Endothelial cell of umbilical vein (primary cell): ENCODE measurements around the gene SPACA1. TPM values are rescaled to one million over a fixed set of nuclear protein-coding genes. Genes with fewer than 3 reads are reported as not detected.

Source experiments
- BruUV-seq: library from RNA; stranded (reverse); fragments of 400-500 nt; replicated peaks from 2 replicates; lab custom pipeline; 2021; lab: Mats Ljungman, UMichigan
- CTCF ChIA-PET: fragments of 300-600, 350-600 bp; sonication (Branson Sonifier 250); formaldehyde crosslinking; loops from one replicate; lab custom pipeline; 2021; ENCODE audit warnings: antibody characterized with exemption, inconsistent platforms; lab: Charles Lee
- POLR2A ChIA-PET: fragments of 300-600, 350-600 bp; sonication (Branson Sonifier 250); formaldehyde crosslinking; loops from one replicate; lab custom pipeline; 2021; ENCODE audit warnings: antibody characterized with exemption, inconsistent platforms; lab: Charles Lee
- DNase-seq: peaks from one replicate; pipeline ENCODE4 v3.0.0-alpha.2; 2011; ENCODE audit warnings: low read depth, low spot score
- FAIRE-seq: peaks from 2 replicates; lab custom pipeline; 2011; peaks lifted over from hg19 to GRCh38; lab: Jason Lieb, UNC
- H2AFZ ChIP-seq: 2 replicates; pipeline ENCODE4 v1.6.0; 2012; ENCODE audit warnings: low read depth, low read length, control low read depth, inconsistent platforms
- H3K27ac ChIP-seq: 2 replicates; pipeline ENCODE4 v1.5.1; 2011; ENCODE audit warnings: low read depth, mild to moderate bottlenecking, control low read depth, low read length, moderate library complexity; ENCODE audit not compliant: insufficient read depth
- H3K27me3 ChIP-seq, 2 experiments: 2 replicates each; pipeline versions ENCODE4 v1.6.0 to v1.6.1; 2011; ENCODE audit warnings: low read length in 2 of 2, mixed read lengths in 1 of 2; ENCODE audit not compliant: control insufficient read depth in 2 of 2, insufficient read depth in 2 of 2
- H3K36me3 ChIP-seq, 2 experiments: 2 replicates in 1 of 2; 3 replicates in 1 of 2; pipeline ENCODE4 v1.5.1; 2011; ENCODE audit warnings: low read length in 2 of 2, mild to moderate bottlenecking in 1 of 2, moderate library complexity in 1 of 2; ENCODE audit not compliant: control insufficient read depth in 2 of 2, insufficient read depth in 2 of 2; ENCODE audit errors: extremely low read depth in 1 of 2
- H3K4me1 ChIP-seq: 3 replicates; pipeline ENCODE4 v1.5.1; 2011; ENCODE audit warnings: mild to moderate bottlenecking, low read length; ENCODE audit not compliant: control insufficient read depth, insufficient read depth; ENCODE audit errors: extremely low read depth
- H3K4me2 ChIP-seq: 2 replicates; pipeline ENCODE4 v1.6.1; 2011; ENCODE audit warnings: low read length, control low read depth, mixed read lengths; ENCODE audit not compliant: insufficient read depth
- H3K4me3 ChIP-seq, 3 experiments: fragments of 200-600 bp in 1 of 3; sonication (generic), shearing (Covaris generic) in 1 of 3; replicated peaks in 1 of 3; 2 replicates each; pipeline ENCODE4 v1.5.1; 2011 to 2016; ENCODE audit warnings: control low read depth in 3 of 3, low read length in 3 of 3, mild to moderate bottlenecking in 2 of 3, inconsistent platforms in 1 of 3, low read depth in 1 of 3, moderate library complexity in 1 of 3; ENCODE audit not compliant: insufficient read depth in 1 of 3
- H3K79me2 ChIP-seq: 2 replicates; pipeline ENCODE4 v1.6.0; 2012; ENCODE audit warnings: low read length, inconsistent platforms; ENCODE audit not compliant: control insufficient read depth, insufficient read depth
- H3K9ac ChIP-seq: replicated peaks from 2 replicates; pipeline ENCODE3; 2011; ENCODE audit warnings: low read length, control low read depth; ENCODE audit not compliant: insufficient read depth; ENCODE audit errors: extremely low read depth
- H3K9me1 ChIP-seq: replicated peaks from 3 replicates; pipeline ENCODE4 v1.6.0; 2011; ENCODE audit warnings: mild to moderate bottlenecking, low read length; ENCODE audit not compliant: control insufficient read depth, insufficient read depth; ENCODE audit errors: extremely low read depth
- H3K9me3 ChIP-seq: replicated peaks from 2 replicates; pipeline ENCODE4 v1.5.1; 2012; ENCODE audit warnings: low read length, inconsistent platforms; ENCODE audit not compliant: control insufficient read depth, insufficient read depth
- H4K20me1 ChIP-seq: replicated peaks from 2 replicates; pipeline ENCODE3; 2011; ENCODE audit warnings: mild to moderate bottlenecking, low read length; ENCODE audit not compliant: control insufficient read depth, insufficient read depth; ENCODE audit errors: extremely low read depth
- CTCF ChIP-seq, 2 donors: IDR thresholded peaks; 1 replicate in 1 of 2; 2 replicates in 1 of 2; pipeline ENCODE4 v1.5.1; 2011; ENCODE audit warnings: low read length in 2 of 2, mild to moderate bottlenecking in 2 of 2, moderate library complexity in 2 of 2, control low read depth in 1 of 2, inconsistent platforms in 1 of 2, low read depth in 1 of 2; ENCODE audit not compliant: insufficient read depth in 1 of 2; ENCODE audit errors: extremely low read depth in 1 of 2
- EZH2 ChIP-seq: IDR thresholded peaks from 2 replicates; pipeline ENCODE4 v1.6.1; 2012; ENCODE audit warnings: borderline replicate concordance, low read depth, mild to moderate bottlenecking, moderate library complexity, low read length, inconsistent platforms; ENCODE audit not compliant: severe bottlenecking
- FOS ChIP-seq: IDR thresholded peaks from 2 replicates; pipeline ENCODE4 v1.6.1; 2011; ENCODE audit warnings: mild to moderate bottlenecking, low read length, moderate library complexity, borderline replicate concordance; ENCODE audit not compliant: insufficient read depth
- GATA2 ChIP-seq: IDR thresholded peaks from 2 replicates; pipeline ENCODE4 v1.7.0; 2011; ENCODE audit warnings: low read depth, mild to moderate bottlenecking, moderate library complexity, mixed read lengths, low read length; ENCODE audit not compliant: insufficient read length, insufficient read depth
- JUN ChIP-seq: IDR thresholded peaks from 2 replicates; pipeline ENCODE4 v1.6.1; 2011; ENCODE audit warnings: borderline replicate concordance, low read depth; ENCODE audit not compliant: insufficient read length, insufficient read depth
- MYC ChIP-seq: IDR thresholded peaks from one replicate; pipeline ENCODE4 v1.6.1; 2011; ENCODE audit warnings: mild to moderate bottlenecking, low read depth, low read length
- POLR2A ChIP-seq: IDR thresholded peaks from 2 replicates; pipeline ENCODE4 v1.6.1; 2012; ENCODE audit warnings: low read depth, mild to moderate bottlenecking, control low read depth, low read length
- POLR2AphosphoS5 ChIP-seq: IDR thresholded peaks from 2 replicates; pipeline ENCODE4 v1.6.1; 2012; ENCODE audit warnings: low read depth, mild to moderate bottlenecking, control low read depth, low read length, moderate library complexity; ENCODE audit not compliant: insufficient read depth
- dilution Hi-C: fragments of 300-500 bp; cut with MboI; formaldehyde crosslinking; loops from one replicate; pipeline ENCODE4 v1.15.0; 2019; ENCODE audit warnings: low sequenced_read_pairs; ENCODE audit not compliant: extremely low pct_ligation_motif_present
- intact Hi-C: fragments of 100-400 bp; cut with micrococcal nuclease; formaldehyde crosslinking; loops from one replicate; pipeline ENCODE4 v1.10.0; 2022
- polyA plus RNA-seq, 4 experiments: library from polyadenylated mRNA; depleted of rRNA in 3 of 4; stranded (reverse) in 3 of 4; unstranded in 1 of 4; fragments of >200 nt; gene quantifications; 2 replicates each; pipeline versions ENCODE4 v1.2.1 to v1.2.3, GENCODE V29; 2011 to 2012; ENCODE audit warnings: missing spikeins in 1 of 4
- total RNA-seq: library from RNA; stranded (reverse); gene quantifications from 2 replicates; pipeline ENCODE4 v1.2.3, GENCODE V29; 2021
- TF ChIP-seq, protein P1 (sequence below): IDR thresholded peaks from 2 replicates; pipeline ENCODE4 v1.6.1; 2011; ENCODE audit not compliant: insufficient read depth, insufficient read length

Gene SPACA1
- total and polyA plus RNA-seq, 2 donors (not counting 3 experiments of a cell fraction or from before 2014, with no cell fraction given) = not detected

GRCh38 chr6:88048578-88048977 is 937 bp downstream of the SPACA1 start:
- no peaks in the 10 kb centered on the region for H4K20me1 ChIP-seq
- no peak overlapping the region for H3K27ac ChIP-seq
- no peak overlapping the region for H3K9ac ChIP-seq
- intact Hi-C loops = no loop called here
- H3K9me1 ChIP-seq = no peaks in the 10 kb centered on the region
- no TSS peak for BruUV-seq
- H3K27me3 ChIP-seq = no peaks in the 10 kb centered on the region
- no peak overlapping the region for H2AFZ ChIP-seq
- H3K79me2 ChIP-seq = no peaks in the 10 kb centered on the region
- no peaks in the 10 kb centered on the region for H3K9me3 ChIP-seq
- no peak overlapping the region for H3K4me3 ChIP-seq
- no peaks in the 10 kb centered on the region for H3K4me1 ChIP-seq
- TF ChIP-seq FOS = no peak
- dilution Hi-C loops = no loop called here
- CTCF ChIA-PET = no interaction called here
- DNase-seq (no peak), FAIRE-seq (no peak)
- H3K36me3 ChIP-seq = no peaks in the 10 kb centered on the region
- no peak overlapping the region for H3K4me2 ChIP-seq
- POLR2A ChIA-PET = no interaction called here

DNA sequence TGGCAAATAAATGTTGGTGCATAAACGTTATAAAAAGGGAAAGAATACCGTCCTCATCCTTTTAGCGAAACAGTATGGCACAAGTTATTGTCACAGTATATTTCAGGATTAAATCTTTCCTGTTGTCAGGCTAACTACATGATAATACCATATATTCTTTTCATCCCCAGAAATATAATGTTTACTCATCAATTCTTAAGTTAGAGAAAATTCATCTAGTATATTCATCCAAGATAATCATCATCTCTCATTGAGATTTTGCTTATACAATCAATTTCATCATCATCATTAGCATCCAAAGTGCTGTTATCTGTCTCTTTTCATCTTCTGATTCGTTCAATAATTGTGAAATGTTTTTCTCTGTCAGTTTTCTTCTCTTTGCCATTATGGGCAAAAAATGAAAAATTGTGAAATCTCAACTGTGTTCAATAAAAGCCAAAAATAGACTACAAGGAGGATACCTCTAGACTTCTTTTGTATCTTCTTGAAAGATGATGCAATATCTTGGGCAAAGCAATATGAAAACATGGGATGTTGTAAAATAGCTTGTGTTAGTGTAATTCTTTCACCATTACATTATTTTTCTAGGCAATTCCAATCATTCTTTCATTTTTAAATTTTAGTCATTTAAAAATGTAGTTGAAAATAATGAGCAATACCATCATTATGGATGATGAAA is 2.6 kb downstream of the SPACA1 start:
- CTCF ChIA-PET = no interaction called here
- H3K9me3 ChIP-seq = no peaks in the 10 kb centered on the region
- H3K9me1 ChIP-seq = no peaks in the 10 kb centered on the region
- H3K4me3 ChIP-seq = no peak overlapping the region
- no peak overlapping the region for H2AFZ ChIP-seq
- POLR2A ChIA-PET = no interaction called here
- no peaks in the 10 kb centered on the region for H3K4me1 ChIP-seq
- H3K36me3 ChIP-seq = no peaks in the 10 kb centered on the region
- BruUV-seq = no TSS peak
- dilution Hi-C loops (no loop called here), intact Hi-C loops (no loop called here)
- no peaks in the 10 kb centered on the region for H4K20me1 ChIP-seq
- no peaks in the 10 kb centered on the region for H3K79me2 ChIP-seq
- no peak overlapping the region for H3K9ac ChIP-seq
- DNase-seq (no peak), FAIRE-seq (no peak)
- H3K27me3 ChIP-seq = no peaks in the 10 kb centered on the region
- no peak overlapping the region for H3K27ac ChIP-seq
- H3K4me2 ChIP-seq = no peak overlapping the region
- TF ChIP-seq GATA2 (no peak), JUN (no peak), POLR2AphosphoS5 (no peak), POLR2A (no peak), MYC (no peak), EZH2 (no peak), FOS (no peak), CTCF (IDR thresholded peaks at IDR 0.05; ENCODE audit: extremely low read depth in 1 of 2, insufficient read depth in 1 of 2, low read depth in 1 of 2, low read length in 2 of 2) (no peak)
- TF ChIP-seq, protein P1, sequence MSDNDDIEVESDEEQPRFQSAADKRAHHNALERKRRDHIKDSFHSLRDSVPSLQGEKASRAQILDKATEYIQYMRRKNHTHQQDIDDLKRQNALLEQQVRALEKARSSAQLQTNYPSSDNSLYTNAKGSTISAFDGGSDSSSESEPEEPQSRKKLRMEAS = no peak
